Heart left ventricle (tissue), 13 donors: ENCODE measurements around the gene STMND1.

Experiments
- POLR2A ChIP-seq, 2 donors: fragments of 450-650 bp; IDR thresholded peaks; one replicate each; pipeline ENCODE4 v1.6.1; 2017; ENCODE audit warnings: antibody characterized with exemption in 2 of 2, mild to moderate bottlenecking in 2 of 2, moderate library complexity in 2 of 2
- TF ChIP-seq, protein P1 (sequence below), 12 donors: fragments of 200-600 bp; sonication (generic) in 4 of 12; IDR thresholded peaks; one replicate each; pipeline versions ENCODE4 v1.5.0 to v1.8.0; 2018 to 2022; ENCODE audit warnings: antibody characterized with exemption in 12 of 12, mild to moderate bottlenecking in 5 of 12
- donor health status: ischemic (EF 13 %, LVEDD 7.1; RV severe dilation, severe dysfunction).
- donor health status: DM: no; HTN: yes; CAD: no.
- donor health status: DM: no; HTN: no; CAD: no.
- donor health status: ischemic (EF 25% LVEDD 6.9; RV normal size, moderate dysfunction).
- donor health status: ischemic (EF 25% LVEDD 5.7; RV mildly dilated, moderate dysfunction).
- donor health status: ischemic (EF 35%, LVEDD 5.7; RV mildly dilated, moderate dysfunction).
- donor health status: nonischemic (EF 11% LVEDD 7.7; RV severe dilation, severe dysfunction).
- donor health status: DM: yes; HTN: yes; CAD: no.
- donor health status: PGD.
- donor health status: ischemic (EF 29% LVEDD 5.4; RV normal size, mild dysfunction).
- donor health status: nonischemic (EF 23%, LVEDD 6.1; RV moderate dilation, normal function).

DNA sequence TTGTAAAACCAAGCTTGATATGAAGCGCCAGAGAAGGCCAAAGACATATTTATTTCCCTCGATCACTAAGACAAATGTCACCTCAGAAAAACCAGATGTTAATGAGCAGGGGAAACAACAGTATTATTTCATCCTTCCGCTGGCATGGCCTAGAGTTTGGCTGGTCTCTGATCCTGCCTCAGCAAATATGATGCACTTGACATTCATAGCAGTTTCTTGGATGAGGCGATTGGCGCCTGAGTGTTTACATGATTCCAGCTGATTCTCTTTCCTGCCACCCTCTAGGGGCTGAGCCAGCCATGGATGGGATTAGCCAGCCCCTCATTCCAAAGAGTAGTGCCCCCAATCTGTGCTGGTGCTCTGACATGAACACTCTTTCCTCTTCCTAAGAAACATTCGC lies 67.9 kb downstream of the STMND1 start:
- no peak for TF ChIP-seq POLR2A (IDR thresholded peaks at IDR 0.05)
- TF ChIP-seq, protein P1, sequence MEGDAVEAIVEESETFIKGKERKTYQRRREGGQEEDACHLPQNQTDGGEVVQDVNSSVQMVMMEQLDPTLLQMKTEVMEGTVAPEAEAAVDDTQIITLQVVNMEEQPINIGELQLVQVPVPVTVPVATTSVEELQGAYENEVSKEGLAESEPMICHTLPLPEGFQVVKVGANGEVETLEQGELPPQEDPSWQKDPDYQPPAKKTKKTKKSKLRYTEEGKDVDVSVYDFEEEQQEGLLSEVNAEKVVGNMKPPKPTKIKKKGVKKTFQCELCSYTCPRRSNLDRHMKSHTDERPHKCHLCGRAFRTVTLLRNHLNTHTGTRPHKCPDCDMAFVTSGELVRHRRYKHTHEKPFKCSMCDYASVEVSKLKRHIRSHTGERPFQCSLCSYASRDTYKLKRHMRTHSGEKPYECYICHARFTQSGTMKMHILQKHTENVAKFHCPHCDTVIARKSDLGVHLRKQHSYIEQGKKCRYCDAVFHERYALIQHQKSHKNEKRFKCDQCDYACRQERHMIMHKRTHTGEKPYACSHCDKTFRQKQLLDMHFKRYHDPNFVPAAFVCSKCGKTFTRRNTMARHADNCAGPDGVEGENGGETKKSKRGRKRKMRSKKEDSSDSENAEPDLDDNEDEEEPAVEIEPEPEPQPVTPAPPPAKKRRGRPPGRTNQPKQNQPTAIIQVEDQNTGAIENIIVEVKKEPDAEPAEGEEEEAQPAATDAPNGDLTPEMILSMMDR (IDR thresholded peaks at IDR 0.05): no peak
